ENCODE measurements around the gene ELFN1.

DNA sequence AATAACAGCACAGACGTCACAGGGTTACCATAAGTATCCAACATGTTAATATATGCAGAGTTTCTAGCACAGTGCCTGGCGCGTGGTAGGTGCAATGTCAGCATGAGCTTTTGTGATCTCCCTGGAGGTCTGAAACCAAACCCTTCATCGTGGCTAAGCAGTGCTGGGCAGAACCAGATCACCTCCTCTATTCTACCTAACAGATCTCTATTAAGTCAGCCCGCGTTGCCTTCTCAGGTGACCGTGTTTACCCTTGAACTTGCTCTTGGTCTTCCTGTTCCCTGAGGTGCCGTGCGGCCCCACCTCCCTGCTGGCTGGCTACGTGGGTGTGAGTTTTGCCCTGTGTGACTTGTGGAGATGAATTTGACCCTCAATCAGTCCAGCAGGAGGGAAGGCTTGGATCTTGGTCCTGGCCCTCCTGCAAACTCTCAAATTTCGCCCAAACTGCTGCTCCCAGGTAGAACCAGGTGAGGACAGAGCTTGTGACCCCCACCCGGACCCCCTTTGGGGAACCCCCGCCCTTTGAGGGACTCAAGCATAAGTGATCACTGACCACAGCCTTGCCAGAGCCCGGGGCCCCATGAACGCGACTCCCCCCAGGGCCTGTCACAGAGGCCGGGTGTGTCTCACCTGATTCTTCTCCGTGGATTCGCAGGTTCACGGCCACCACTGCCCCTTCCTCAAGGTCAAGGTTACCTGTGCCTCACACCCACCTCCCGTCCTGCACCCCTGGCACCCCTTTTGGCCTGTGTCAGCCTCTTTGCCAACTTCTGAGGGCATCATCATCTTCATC is 54.2 kb downstream of the ELFN1 start:
- TF ChIP-seq SP1 (IDR thresholded peaks at IDR 0.05) (no peak), FOXK2 (IDR thresholded peaks at IDR 0.05) (no peak), FOXA1 (IDR thresholded peaks at IDR 0.05) (no peak), ELF4 (IDR thresholded peaks at IDR 0.05) (no peak), ZNF384 (IDR thresholded peaks at IDR 0.05) (no peak), BHLHE40 (IDR thresholded peaks at IDR 0.05; ENCODE audit: borderline replicate concordance) (no peak), NFRKB (IDR thresholded peaks at IDR 0.05) (no peak), ARNT (IDR thresholded peaks at IDR 0.05) (no peak), TARDBP (IDR thresholded peaks at IDR 0.05) (no peak), SUZ12 (IDR thresholded peaks at IDR 0.05) (no peak)
- TF ChIP-seq, protein P1, sequence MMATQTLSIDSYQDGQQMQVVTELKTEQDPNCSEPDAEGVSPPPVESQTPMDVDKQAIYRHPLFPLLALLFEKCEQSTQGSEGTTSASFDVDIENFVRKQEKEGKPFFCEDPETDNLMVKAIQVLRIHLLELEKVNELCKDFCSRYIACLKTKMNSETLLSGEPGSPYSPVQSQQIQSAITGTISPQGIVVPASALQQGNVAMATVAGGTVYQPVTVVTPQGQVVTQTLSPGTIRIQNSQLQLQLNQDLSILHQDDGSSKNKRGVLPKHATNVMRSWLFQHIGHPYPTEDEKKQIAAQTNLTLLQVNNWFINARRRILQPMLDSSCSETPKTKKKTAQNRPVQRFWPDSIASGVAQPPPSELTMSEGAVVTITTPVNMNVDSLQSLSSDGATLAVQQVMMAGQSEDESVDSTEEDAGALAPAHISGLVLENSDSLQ (IDR thresholded peaks at IDR 0.05): no peak
